ENCODE data around the gene EIF4G3.

GRCh38 chr1:20884513-20884912 lies 292.2 kb downstream of the EIF4G3 start:
- TF ChIP-seq ZFP30 (CRISPR knock-in tag; IDR thresholded peaks at IDR 0.05) (no peak), TCF4 (CRISPR knock-in tag; IDR thresholded peaks at IDR 0.05; ENCODE audit: borderline replicate concordance) (no peak), ZC3H10 (CRISPR knock-in tag; IDR thresholded peaks at IDR 0.05) (no peak), ZNF70 (CRISPR knock-in tag; IDR thresholded peaks at IDR 0.05) (no peak), SNAI2 (CRISPR knock-in tag; IDR thresholded peaks at IDR 0.05) (no peak), ARNTL (CRISPR knock-in tag; IDR thresholded peaks at IDR 0.05; ENCODE audit: borderline replicate concordance, low read depth) (no peak), ISL1 (CRISPR knock-in tag; IDR thresholded peaks at IDR 0.05) (no peak)
- TF ChIP-seq, protein P1, sequence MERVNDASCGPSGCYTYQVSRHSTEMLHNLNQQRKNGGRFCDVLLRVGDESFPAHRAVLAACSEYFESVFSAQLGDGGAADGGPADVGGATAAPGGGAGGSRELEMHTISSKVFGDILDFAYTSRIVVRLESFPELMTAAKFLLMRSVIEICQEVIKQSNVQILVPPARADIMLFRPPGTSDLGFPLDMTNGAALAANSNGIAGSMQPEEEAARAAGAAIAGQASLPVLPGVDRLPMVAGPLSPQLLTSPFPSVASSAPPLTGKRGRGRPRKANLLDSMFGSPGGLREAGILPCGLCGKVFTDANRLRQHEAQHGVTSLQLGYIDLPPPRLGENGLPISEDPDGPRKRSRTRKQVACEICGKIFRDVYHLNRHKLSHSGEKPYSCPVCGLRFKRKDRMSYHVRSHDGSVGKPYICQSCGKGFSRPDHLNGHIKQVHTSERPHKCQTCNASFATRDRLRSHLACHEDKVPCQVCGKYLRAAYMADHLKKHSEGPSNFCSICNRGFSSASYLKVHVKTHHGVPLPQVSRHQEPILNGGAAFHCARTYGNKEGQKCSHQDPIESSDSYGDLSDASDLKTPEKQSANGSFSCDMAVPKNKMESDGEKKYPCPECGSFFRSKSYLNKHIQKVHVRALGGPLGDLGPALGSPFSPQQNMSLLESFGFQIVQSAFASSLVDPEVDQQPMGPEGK (CRISPR knock-in tag; IDR thresholded peaks at IDR 0.05; ENCODE audit: borderline replicate concordance): no peak
